Measurements from ENCODE around the gene S1PR3.
A peak's percentile ranks its signal among the peaks of the same experiment; 100 is the strongest.

Gene S1PR3

DNA sequence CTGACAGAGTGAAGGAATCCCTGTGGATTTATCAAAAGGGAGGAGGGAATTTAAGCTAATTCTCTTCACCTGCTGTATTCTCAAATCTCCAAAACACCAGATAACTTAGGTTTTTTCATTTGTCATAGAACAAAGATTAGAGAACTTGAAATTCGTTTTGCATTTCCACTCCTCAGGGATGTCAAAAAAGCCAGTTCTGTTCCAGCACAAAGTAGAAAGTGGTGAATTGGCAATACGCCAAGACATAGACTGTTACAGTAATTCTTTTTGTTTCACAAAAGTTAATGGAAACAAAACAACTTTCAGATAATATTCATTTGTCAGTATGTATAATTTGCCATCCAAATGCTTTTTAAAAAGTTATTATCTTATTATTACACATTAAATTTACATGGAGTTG, 15.0 kb downstream of the S1PR3 start:
- TF ChIP-seq, protein P1, sequence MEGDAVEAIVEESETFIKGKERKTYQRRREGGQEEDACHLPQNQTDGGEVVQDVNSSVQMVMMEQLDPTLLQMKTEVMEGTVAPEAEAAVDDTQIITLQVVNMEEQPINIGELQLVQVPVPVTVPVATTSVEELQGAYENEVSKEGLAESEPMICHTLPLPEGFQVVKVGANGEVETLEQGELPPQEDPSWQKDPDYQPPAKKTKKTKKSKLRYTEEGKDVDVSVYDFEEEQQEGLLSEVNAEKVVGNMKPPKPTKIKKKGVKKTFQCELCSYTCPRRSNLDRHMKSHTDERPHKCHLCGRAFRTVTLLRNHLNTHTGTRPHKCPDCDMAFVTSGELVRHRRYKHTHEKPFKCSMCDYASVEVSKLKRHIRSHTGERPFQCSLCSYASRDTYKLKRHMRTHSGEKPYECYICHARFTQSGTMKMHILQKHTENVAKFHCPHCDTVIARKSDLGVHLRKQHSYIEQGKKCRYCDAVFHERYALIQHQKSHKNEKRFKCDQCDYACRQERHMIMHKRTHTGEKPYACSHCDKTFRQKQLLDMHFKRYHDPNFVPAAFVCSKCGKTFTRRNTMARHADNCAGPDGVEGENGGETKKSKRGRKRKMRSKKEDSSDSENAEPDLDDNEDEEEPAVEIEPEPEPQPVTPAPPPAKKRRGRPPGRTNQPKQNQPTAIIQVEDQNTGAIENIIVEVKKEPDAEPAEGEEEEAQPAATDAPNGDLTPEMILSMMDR (IDR thresholded peaks at IDR 0.05; ENCODE audit: low read depth, low read length) = no peak
- no peak overlapping the region for H3K4me3 ChIP-seq (ENCODE audit: low read depth, low read length)

DNA sequence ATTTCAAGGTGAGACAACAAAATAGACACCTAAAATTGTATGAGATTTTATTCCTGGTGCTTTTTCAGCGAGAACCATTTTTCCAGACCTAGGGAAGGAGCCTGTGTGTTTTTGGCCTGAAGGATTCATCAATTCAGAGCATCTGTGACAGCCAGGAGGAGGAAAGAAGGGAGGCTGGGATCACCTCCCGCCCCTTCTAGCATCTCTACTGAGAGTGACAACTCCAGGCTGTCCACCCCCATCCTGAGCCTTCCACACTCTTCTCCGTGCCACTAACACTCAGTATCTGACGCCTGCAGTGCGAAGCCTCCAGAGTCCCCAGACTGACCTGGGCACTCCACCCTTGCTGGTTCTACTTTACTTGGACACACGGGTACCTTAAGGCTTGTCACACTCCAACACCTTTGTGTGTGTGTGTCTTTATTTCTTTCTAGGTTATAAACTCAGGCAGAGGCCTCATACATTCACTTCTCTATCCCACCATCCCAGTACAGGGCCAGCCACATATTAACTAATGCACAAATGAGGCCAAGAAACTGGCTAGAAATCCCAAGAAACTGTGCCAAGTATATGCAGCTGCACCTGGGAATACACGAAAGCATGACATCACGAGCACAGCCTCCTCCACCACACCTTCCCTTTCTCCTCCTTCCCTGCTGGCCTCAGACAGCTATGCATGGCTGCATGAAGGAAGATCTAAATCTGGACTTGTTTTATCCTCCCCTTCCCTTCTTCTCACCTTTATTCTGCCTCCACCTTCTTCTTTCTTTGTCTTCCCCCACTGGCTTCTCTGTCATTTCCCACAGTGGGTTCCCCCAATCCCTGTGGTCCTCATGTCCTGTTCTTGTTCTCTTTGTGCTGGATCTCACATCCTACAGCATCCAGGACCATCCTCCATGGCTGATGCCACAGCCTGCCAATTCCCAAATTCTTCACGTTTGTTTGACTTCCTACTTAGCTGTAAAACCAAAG, 16.0 kb downstream of the S1PR3 start:
- TF ChIP-seq, protein P1 (IDR thresholded peaks at IDR 0.05; ENCODE audit: low read depth, low read length) = no peak
- H3K4me3 ChIP-seq (ENCODE audit: low read depth, low read length) = no peak overlapping the region

DNA sequence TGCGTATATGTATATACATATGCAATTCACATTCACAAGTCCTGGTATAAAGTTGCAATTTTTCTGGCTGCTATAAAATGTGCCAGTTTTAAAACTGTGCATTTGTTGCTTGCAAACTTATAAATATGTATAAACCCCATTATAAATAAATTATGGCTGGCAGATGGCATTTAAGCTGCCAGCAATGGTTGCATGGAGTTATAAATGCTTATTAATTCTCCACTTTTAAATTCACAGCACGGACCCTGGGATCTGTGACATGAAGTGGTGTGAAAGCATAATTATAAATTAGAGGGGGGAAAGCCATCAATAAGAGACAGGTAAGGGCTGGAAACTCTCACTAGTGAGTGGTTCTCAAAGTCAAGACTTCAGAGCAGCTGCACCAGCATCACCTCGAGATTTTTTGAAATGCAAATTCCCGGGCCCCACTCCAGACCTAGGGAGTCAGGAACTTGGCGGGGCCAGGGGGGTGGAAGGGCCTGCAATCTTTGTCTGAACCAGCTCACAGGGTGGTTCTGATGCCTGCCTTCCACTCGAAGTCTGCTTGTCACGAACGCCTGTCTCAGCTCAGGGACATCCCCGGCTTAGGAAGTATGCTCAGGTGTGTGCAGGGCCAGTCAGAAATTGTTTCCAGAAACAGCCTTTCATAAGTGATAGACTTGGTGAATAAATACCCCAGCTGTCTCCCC, 16.9 kb downstream of the S1PR3 start:
- H3K4me3 ChIP-seq (ENCODE audit: low read depth, low read length) = no peak overlapping the region
- TF ChIP-seq, protein P1 (IDR thresholded peaks at IDR 0.05; ENCODE audit: low read depth, low read length) = no peak

DNA sequence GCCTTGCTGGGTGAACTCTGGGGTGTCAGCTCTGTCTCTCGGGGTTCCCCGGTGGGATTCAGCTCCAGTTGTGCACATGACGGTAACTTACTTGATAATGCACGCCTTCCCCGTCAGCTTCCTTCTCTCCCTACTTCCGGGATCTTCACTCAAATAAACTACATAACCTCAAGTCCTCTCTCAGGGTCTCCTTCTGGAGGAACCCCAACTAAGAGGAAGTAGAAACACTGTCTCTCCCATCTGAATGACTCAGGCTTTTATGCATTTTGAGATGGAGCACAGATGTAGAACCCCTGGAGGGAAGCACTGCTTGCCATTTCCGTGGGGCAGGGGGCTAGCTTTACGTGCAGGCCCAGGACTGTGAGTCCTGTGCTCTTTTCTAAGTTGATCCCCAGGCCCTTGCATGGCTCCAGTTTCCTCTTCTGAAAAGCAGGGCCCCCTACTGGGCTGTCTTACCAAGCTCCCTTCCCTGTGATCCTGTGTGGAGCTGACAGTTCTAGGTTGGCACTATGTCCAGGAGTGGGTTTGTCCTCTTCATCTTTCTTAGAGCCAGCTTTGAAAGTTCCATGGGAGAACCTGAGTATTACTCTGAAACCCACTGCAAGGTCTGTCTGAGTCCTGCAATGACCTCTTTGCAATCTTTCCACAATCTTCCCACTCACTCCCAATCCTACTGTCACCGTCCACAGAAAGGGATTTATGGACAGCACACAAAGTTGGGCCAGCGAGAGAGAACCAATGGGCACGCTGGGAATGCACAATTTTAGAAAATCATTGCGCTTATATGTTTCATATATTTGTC, 17.7 kb downstream of the S1PR3 start:
- H3K4me3 ChIP-seq (ENCODE audit: low read depth, low read length) = no peak overlapping the region
- TF ChIP-seq, protein P1 (IDR thresholded peaks at IDR 0.05; ENCODE audit: low read depth, low read length) = 0 out of 2 replicates have a peak, but pooled peaks have one; percentile 4

DNA sequence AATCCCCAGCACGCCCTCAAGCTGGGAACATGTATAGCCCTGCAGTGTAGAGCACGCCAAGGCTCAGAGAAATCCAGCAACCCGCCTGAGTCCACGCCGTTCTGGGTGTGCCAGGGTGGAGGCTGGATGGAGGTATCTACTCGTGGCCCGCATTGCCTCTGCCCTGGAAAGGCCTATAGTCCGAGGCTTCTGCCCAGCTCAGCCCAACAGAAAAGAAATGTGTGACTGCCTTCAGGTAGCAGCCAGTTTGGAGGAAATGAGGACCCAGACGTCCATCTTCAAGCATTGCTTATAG, 18.2 kb downstream of the S1PR3 start:
- H3K4me3 ChIP-seq (ENCODE audit: low read depth, low read length) = no peak overlapping the region

DNA sequence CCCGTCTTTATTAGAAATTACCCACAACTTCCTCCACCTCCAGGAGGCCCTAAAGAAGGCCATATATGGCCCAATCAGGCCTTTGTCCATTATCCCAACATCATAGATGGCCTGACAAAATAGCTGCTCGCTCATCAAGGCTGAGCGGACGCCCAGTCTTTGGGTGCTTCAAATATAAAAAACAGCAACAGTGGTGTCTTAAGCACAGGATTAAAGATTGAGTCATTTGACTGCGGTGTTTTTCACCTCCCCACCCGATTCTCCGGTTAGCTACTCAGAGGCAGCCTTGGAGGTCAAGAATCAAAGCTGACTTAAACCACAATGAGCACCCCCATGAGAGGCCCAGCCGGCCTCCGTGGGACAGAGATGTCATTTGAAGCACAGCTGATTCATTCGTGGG, 18.8 kb downstream of the S1PR3 start:
- no peak overlapping the region for H3K4me3 ChIP-seq (ENCODE audit: low read depth, low read length)
- TF ChIP-seq, protein P1 (IDR thresholded peaks at IDR 0.05; ENCODE audit: low read depth, low read length) = no peak

More for the DNA sequence above, 18.2 kb downstream of the S1PR3 start:
- TF ChIP-seq, protein P1 (IDR thresholded peaks at IDR 0.05; ENCODE audit: low read depth, low read length) = no peak
